LNCAP (cell line): ENCODE results near the gene CAMSAP1.

Experiments
- TF ChIP-seq, protein P1 (sequence below): fragments of 450-650 bp; IDR thresholded peaks from 2 replicates; pipeline ENCODE4 v1.5.1; 2017; ENCODE audit warnings: mild to moderate bottlenecking

Gene CAMSAP1

DNA sequence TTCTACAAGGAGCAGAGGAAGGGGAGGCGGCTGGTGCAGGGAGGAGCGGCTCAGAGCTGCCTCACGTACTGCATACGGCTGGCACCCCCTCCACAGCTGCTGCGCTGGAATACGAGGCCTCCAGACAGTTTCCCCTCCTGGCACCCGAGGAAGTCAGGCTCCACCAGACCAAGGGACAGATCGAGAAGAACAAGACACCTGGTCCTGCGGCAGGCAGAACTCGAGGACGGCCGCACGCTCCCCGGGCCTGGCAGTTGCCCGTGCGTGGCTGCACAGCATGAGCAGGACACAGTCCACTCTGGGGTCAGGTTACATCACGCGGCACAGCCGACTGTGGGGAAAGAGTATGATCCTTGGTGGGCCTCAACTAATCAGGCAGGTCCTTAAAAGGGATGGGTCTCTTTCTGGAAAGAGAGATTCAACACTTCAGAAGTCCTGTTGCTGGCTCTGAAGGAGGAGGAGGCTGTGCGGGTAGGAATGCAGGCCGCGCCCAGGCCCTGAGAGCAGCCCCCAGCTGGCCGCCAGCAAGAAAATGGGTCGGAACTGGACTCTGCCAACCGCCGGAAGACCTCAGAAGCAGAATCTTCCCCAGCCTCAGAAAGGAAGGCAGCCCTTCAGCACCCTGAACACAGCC is 42.3 kb upstream of the CAMSAP1 start:
- TF ChIP-seq, protein P1, sequence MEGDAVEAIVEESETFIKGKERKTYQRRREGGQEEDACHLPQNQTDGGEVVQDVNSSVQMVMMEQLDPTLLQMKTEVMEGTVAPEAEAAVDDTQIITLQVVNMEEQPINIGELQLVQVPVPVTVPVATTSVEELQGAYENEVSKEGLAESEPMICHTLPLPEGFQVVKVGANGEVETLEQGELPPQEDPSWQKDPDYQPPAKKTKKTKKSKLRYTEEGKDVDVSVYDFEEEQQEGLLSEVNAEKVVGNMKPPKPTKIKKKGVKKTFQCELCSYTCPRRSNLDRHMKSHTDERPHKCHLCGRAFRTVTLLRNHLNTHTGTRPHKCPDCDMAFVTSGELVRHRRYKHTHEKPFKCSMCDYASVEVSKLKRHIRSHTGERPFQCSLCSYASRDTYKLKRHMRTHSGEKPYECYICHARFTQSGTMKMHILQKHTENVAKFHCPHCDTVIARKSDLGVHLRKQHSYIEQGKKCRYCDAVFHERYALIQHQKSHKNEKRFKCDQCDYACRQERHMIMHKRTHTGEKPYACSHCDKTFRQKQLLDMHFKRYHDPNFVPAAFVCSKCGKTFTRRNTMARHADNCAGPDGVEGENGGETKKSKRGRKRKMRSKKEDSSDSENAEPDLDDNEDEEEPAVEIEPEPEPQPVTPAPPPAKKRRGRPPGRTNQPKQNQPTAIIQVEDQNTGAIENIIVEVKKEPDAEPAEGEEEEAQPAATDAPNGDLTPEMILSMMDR = no peak

DNA sequence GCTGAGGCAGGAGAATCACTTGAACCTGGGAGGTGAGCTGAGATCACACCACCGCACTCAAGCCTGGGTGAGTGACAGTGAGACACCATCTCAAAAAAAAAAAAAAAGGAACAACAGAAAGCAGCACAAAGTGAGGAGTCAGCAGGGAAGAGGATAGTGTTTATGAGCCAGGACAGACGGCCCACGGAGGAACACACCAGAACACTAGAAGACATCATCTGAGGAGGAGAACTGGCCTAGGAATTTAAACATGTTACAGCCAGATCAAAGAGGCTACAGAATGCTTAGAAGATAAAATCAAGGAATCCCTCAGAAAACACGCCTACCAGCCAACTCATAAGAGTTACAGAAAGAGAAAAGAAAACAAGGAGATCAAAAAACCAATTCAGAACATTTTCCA is 41.6 kb upstream of the CAMSAP1 start:
- TF ChIP-seq, protein P1 = no peak

DNA sequence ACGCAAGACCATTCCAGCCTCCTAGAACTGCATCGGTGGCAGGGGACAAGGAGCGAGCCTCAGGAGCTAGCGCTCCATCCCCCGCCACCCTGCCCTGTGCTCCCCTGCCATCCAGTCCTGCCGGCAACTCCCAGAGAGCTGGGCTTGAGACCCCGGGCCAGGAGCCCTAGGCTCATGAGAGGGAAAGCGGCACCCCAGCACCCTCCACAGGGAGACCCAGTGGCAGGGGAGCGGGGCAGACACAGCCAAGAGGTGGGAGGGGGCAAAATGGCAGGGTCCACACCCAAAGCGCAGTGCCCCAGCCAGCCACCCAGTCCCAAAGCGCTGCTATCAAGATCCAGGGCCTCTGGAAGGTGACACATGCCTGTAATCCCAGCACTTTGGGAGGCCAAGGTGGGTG is 41.1 kb upstream of the CAMSAP1 start:
- TF ChIP-seq, protein P1 = no peak

DNA sequence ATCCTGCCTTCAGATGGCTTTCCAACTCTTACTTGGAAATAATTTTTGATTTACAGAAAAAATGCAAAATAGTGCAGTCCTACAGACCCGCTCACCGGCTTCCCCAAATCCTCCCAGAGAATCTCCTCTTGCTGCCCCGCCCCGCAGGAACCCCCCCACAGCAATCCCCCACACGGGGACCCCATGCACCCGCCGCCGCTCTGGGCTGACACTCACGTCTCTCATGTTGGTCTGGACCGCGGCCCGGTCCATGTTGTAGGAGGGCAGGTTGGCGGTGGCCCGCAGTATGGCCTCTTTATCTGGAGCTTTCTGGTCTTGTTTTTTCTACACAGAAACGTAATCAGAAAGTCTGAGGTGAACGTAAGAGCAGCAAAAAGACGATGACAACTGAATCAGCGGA is 40.2 kb upstream of the CAMSAP1 start:
- TF ChIP-seq, protein P1 = no peak

DNA sequence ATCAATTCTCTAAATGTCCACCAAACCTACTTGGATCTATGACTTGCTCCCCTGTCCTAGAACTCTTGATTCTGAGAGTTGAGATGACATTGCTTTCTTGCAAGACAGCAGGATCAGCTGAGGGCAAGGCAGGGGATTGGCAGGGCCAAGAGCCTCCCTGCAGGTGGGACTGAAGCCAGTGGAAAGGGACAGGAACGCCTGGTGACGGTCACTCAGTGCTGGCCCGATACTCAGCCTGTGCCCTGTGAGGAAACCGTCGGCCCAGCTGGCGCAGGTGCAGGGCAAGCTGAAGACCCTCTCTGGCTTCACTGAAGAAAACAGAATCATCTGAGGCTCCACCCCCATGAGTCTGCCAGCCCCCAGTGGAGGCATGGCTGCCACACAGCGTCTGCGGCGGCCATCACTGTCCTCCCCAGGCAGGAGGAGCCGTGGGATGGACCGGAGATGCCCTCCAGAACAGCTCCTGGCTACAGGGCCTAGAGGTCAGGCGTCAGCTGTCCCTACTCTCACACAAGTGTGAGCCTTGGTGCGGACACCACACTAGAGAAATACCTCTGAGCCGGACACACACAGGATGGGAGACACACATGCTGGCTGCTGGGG is 39.1 kb upstream of the CAMSAP1 start:
- TF ChIP-seq, protein P1 = no peak

DNA sequence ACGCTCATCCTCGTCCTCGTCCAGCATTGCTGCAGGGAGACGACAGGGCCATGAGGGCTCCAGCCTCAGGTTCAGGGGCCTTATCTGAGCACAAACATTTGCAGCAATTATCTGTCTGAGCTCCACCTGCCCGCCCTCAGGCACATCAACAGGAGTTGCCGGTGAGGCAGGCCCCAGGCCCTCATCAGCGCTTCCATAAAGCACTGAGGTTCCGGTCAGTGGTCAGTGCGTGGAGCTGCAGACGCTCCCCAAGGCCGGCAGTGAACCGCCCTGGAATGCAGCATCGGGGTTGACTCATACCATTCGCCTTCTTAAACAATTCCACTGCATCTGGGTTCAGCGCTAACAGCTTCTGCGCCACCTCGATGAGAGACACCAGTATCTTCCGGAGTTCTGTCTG is 38.6 kb upstream of the CAMSAP1 start:
- TF ChIP-seq, protein P1 = no peak

DNA sequence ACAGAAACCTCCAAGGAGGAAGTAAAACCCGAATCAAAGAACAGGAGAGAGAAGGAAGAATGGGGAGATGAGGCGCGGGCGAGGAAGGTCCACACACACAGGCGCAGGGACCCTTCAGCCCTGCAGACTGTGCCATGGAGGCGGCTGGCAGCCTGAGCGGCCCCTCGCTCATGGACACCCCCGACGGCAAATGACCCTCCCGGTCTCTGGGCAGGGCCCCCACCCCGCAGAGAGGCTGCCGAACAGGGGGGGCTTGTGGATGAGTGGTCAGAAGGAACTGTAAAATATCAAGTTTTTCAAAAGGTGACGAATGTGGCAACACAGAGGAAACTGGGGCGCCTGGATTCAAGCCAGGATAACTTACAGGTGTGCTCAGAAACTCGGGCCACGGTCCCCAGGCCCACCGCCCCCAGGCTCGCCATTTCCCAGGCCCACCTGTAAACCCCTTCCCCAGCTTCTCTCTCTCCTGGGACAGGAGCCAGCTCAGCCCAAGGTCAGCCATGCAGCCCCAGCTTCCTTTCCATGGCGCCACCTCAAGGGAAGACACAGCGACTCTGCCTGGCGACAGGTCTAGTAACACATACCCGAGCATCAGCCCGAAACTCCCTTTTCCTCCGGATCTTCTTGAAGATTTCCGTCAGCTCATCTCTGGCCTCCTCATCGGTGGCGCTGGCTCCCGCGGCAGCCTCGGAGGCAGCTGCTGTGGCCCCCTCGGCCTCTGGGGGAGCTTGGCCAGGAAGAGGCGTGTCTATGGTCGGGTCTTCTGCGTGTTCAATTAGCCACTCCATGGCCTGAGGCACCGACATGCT is 37.3 kb upstream of the CAMSAP1 start:
- TF ChIP-seq, protein P1 = no peak
